K562 (cell line): ENCODE data around the gene RHOC. TPM values are rescaled to one million over a fixed set of nuclear protein-coding genes. Genes with fewer than 3 reads are reported as not detected.

Experiments
- ARNT ChIP-seq, 2 experiments: fragments of 450-650 bp; IDR thresholded peaks; 2 replicates each; pipeline ENCODE4 v1.6.1; 2016; ENCODE audit warnings: mild to moderate bottlenecking in 1 of 2
- CEBPZ ChIP-seq: fragments of 150-350 bp; IDR thresholded peaks from 2 replicates; pipeline ENCODE4 v1.6.1; 2014; ENCODE audit warnings: low read depth, mild to moderate bottlenecking, low read length, borderline replicate concordance
- CXXC5 ChIP-seq: fragments of 250-450 bp; sonication (Bioruptor Pico); IDR thresholded peaks from 2 replicates; pipeline ENCODE4 v1.8.0; 2022; ENCODE audit warnings: inconsistent platforms, mild to moderate bottlenecking, moderate library complexity
- EHMT2 ChIP-seq: fragments of 450-650 bp; IDR thresholded peaks from 2 replicates; pipeline ENCODE4 v1.6.1; 2018; ENCODE audit warnings: antibody characterized with exemption
- ETV5 ChIP-seq: sonication (generic); formaldehyde crosslinking; IDR thresholded peaks from 2 replicates; pipeline ENCODE4 v1.4.0; 2020; ENCODE audit warnings: low read depth, mild to moderate bottlenecking, missing genetic modification reagents
- GTF2F1 ChIP-seq: IDR thresholded peaks from 2 replicates; pipeline ENCODE4 v1.6.1; 2011; ENCODE audit warnings: low read depth, low read length, improper control_type of control experiment
- HDGF ChIP-seq: fragments of 450-650 bp; IDR thresholded peaks from 2 replicates; pipeline ENCODE4 v1.6.1; 2016
- HNRNPH1 ChIP-seq: fragments of 200-400 bp; formaldehyde crosslinking; optimal IDR thresholded peaks from 2 replicates; pipeline ENCODE3; 2017; ENCODE audit warnings: low read depth, mild to moderate bottlenecking, low read length, moderate library complexity
- L3MBTL2 ChIP-seq: fragments of 450-650 bp; IDR thresholded peaks from 2 replicates; pipeline ENCODE4 v1.6.1; 2016; ENCODE audit warnings: mild to moderate bottlenecking, moderate library complexity
- MITF ChIP-seq: IDR thresholded peaks from 2 replicates; pipeline ENCODE4 v1.6.1; 2014; ENCODE audit warnings: antibody characterized with exemption
- MYC ChIP-seq, 2 experiments: fragments of 250-450 bp in 1 of 2; sonication (Bioruptor Pico) in 1 of 2; IDR thresholded peaks; 2 replicates each; pipeline versions ENCODE4 v1.5.1 to v1.6.1; 2012 to 2021; ENCODE audit warnings: low read depth in 2 of 2, borderline replicate concordance in 1 of 2, improper control_type of control experiment in 1 of 2, low read length in 1 of 2, mild to moderate bottlenecking in 1 of 2, moderate library complexity in 1 of 2
- PATZ1 ChIP-seq: fragments of 250-450 bp; sonication (Bioruptor Pico); IDR thresholded peaks from 2 replicates; pipeline ENCODE4 v1.5.0; 2020; ENCODE audit warnings: mild to moderate bottlenecking, borderline replicate concordance
- PHF8 ChIP-seq: fragments of 200-600 bp; sonication (generic); IDR thresholded peaks from 2 replicates; pipeline ENCODE4 v1.6.1; 2012; ENCODE audit warnings: mixed run types, mild to moderate bottlenecking, inconsistent platforms, low read length, moderate library complexity, borderline replicate concordance
- POLR2A ChIP-seq: fragments of 450-650 bp; conservative IDR thresholded peaks from 2 replicates; pipeline ENCODE4 v1.6.1; 2016
- PRMT5 ChIP-seq: sonication (generic); formaldehyde crosslinking; IDR thresholded peaks from 2 replicates; pipeline ENCODE4 v1.5.0; 2020; ENCODE audit warnings: missing genetic modification reagents
- SPI1 ChIP-seq: IDR thresholded peaks from 2 replicates; pipeline ENCODE4 v1.6.1; 2011; ENCODE audit warnings: low read depth, low read length, control low read depth, borderline replicate concordance
- TAF7 ChIP-seq: fragments of 450-650 bp; IDR thresholded peaks from 2 replicates; pipeline ENCODE4 v1.6.1; 2016; ENCODE audit warnings: missing genetic modification characterization, missing compliant biosample characterization
- TFAM ChIP-seq: fragments of 250-450 bp; sonication (Bioruptor Pico); conservative IDR thresholded peaks from 2 replicates; pipeline ENCODE4 v1.5.0; 2021; ENCODE audit warnings: mild to moderate bottlenecking, moderate library complexity
- YY1 ChIP-seq, 3 experiments: IDR thresholded peaks; 2 replicates each; pipeline ENCODE4 v1.6.1; 2011; ENCODE audit warnings: low read length in 2 of 3, mild to moderate bottlenecking in 2 of 3, moderate library complexity in 2 of 3, borderline replicate concordance in 1 of 3, control low read depth in 1 of 3, low read depth in 1 of 3; ENCODE audit not compliant: insufficient read depth in 3 of 3, insufficient replicate concordance in 2 of 3, control insufficient read depth in 1 of 3, insufficient read length in 1 of 3; ENCODE audit errors: extremely low read depth in 1 of 3
- polyA plus RNA-seq, 8 experiments: library from polyadenylated mRNA; depleted of rRNA in 4 of 8; stranded (reverse) in 5 of 8; unstranded in 3 of 8; fragments of >200 nt; fragmentation: Nextera tagmentation in 2 of 8; fragmentation: Illumina TruSeq in 1 of 8; extraction: Ambion mirVana in 2 of 8; extraction: Trizol in 1 of 8; gene quantifications; 2 replicates each; pipeline versions ENCODE4 v1.2.1 to v1.2.3, GENCODE V29; 2011 to 2014; ENCODE audit warnings: inconsistent platforms in 1 of 8, missing spikeins in 1 of 8
- total RNA-seq, 7 experiments: library from RNA; depleted of rRNA in 6 of 7; stranded (reverse); fragments of >200 nt in 6 of 7; fragmentation: Illumina TruSeq in 2 of 7; extraction: Trizol in 2 of 7; gene quantifications; 2 replicates each; pipeline versions ENCODE4 v1.2.1 to v1.2.3, GENCODE V29; 2011 to 2021; ENCODE audit warnings: low replicate concordance in 1 of 7

RHOC gene
- total and polyA plus RNA-seq, 9 of the 15 experiments (the other 6 are each of a cell fraction or from before 2014, with no cell fraction given), result 35.2 to 364 (median 204) TPM

- TF ChIP-seq PATZ1 (CRISPR knock-in tag) (no peak), TAF7 (peak; percentile 35), GTF2F1 (peak; percentile 73; the same call in 1 of the 2 replicates), PRMT5 (CRISPR knock-in tag) (no peak), MITF (0 out of 2 replicates have a peak, but pooled peaks have one; percentile 7), EHMT2 (no peak), YY1 (IDR thresholded peaks at IDR 0.05; ENCODE audit: borderline replicate concordance in 1 of 3, control insufficient read depth in 1 of 3, extremely low read depth in 1 of 3, insufficient read depth in 3 of 3, insufficient read length in 1 of 3, insufficient replicate concordance in 2 of 3, low read depth in 1 of 3, low read length in 2 of 3) (peak in 2 of 3 experiments; percentile 45 to 72), CEBPZ (no peak), ARNT (IDR thresholded peaks at IDR 0.05) (peak; percentile 24 to 79; a peak in 2 of 4 replicates), SPI1 (peak; percentile 97), PHF8 (peak; percentile 39; the same call in 1 of the 2 replicates), ETV5 (peak; percentile 69), TFAM (CRISPR knock-in tag) (no peak), HDGF (peak; percentile 68), POLR2A (peak; percentile 96), MYC (IDR thresholded peaks at IDR 0.05; ENCODE audit: low read depth, low read length) (0 out of 2 replicates have a peak, but pooled peaks have one; percentile 65), MYC (CRISPR knock-in tag; IDR thresholded peaks at IDR 0.05; ENCODE audit: borderline replicate concordance, low read depth) (no peak), L3MBTL2 (peak; percentile 98), HNRNPH1 (no peak), CXXC5 (CRISPR knock-in tag) (peak; percentile 26; the same call in 1 of the 2 replicates)
Measured at GRCh38 chr1:112704934-112705627, 1.8 kb downstream of the RHOC start (continued).
